GM18861 (cell line): ENCODE data around the gene TTC21A.
A peak's percentile ranks its signal among the peaks of the same experiment; 100 is the strongest.

ENCODE experiments used
- ATAC-seq: cut with Tn5 transposase; IDR thresholded peaks from one replicate; pipeline ENCODE4 v1.9.1; 2021; ENCODE audit not compliant: unreplicated experiment

Gene TTC21A

GRCh38 chr3:39135170-39135805 is 27.8 kb downstream of the TTC21A start:
- no peak for ATAC-seq

GRCh38 chr3:39136533-39137434 is 29.3 kb downstream of the TTC21A start:
- ATAC-seq = no peak

- ATAC-seq = no peak
These were observed 30.0 kb downstream of the TTC21A start for GRCh38 chr3:39137435-39137936.

- no peak for ATAC-seq
These were observed 30.7 kb downstream of the TTC21A start for GRCh38 chr3:39137991-39138803.

- ATAC-seq = no peak
These were observed 31.4 kb downstream of the TTC21A start for GRCh38 chr3:39138804-39139415.

GRCh38 chr3:39139442-39139841 is 32.0 kb downstream of the TTC21A start:
- no peak for ATAC-seq

GRCh38 chr3:39140341-39140971 is 33.0 kb downstream of the TTC21A start:
- no peak for ATAC-seq

- no peak for ATAC-seq
These were observed 33.9 kb downstream of the TTC21A start for GRCh38 chr3:39141171-39141995.

GRCh38 chr3:39142067-39142466 is 34.6 kb downstream of the TTC21A start:
- ATAC-seq = no peak

- no peak for ATAC-seq
These were observed 35.8 kb downstream of the TTC21A start for GRCh38 chr3:39143051-39143885.

- ATAC-seq = no peak
These were observed 36.7 kb downstream of the TTC21A start for GRCh38 chr3:39144095-39144747.

- no peak for ATAC-seq
These were observed 37.4 kb downstream of the TTC21A start for GRCh38 chr3:39144748-39145380.

GRCh38 chr3:39146083-39146501 is 38.6 kb downstream of the TTC21A start:
- no peak for ATAC-seq

- ATAC-seq = no peak
These were observed 39.4 kb downstream of the TTC21A start for GRCh38 chr3:39146611-39147591.

- ATAC-seq = peak; percentile 31
These were observed 40.4 kb downstream of the TTC21A start for GRCh38 chr3:39147711-39148434.
